ENCODE results near the gene TNNT1. TPM values are rescaled to one million over a fixed set of nuclear protein-coding genes. Genes with fewer than 3 reads are reported as not detected.

Gene TNNT1
- total RNA-seq, 1 donor from 2014 or later = 0.62 TPM

GRCh38 chr19:55092423-55093318, 56.3 kb downstream of the TNNT1 start:
- TF ChIP-seq, protein P1, sequence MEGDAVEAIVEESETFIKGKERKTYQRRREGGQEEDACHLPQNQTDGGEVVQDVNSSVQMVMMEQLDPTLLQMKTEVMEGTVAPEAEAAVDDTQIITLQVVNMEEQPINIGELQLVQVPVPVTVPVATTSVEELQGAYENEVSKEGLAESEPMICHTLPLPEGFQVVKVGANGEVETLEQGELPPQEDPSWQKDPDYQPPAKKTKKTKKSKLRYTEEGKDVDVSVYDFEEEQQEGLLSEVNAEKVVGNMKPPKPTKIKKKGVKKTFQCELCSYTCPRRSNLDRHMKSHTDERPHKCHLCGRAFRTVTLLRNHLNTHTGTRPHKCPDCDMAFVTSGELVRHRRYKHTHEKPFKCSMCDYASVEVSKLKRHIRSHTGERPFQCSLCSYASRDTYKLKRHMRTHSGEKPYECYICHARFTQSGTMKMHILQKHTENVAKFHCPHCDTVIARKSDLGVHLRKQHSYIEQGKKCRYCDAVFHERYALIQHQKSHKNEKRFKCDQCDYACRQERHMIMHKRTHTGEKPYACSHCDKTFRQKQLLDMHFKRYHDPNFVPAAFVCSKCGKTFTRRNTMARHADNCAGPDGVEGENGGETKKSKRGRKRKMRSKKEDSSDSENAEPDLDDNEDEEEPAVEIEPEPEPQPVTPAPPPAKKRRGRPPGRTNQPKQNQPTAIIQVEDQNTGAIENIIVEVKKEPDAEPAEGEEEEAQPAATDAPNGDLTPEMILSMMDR (IDR thresholded peaks at IDR 0.05) = no peak
- Mint-ChIP-seq H3K27me3 (ENCODE audit: low read depth) (no peaks in the 10 kb centered on the region), H3K36me3 (ENCODE audit: low read depth) (peaks cover 6% of the 10 kb centered on the region), H3K4me3 (ENCODE audit: unreplicated experiment) (no peak overlapping the region), H3K27ac (ENCODE audit: unreplicated experiment) (no peak overlapping the region), H3K9me3 (ENCODE audit: low read depth) (no peaks in the 10 kb centered on the region), H3K4me1 (ENCODE audit: low read depth) (peaks cover 15% of the 10 kb centered on the region)
- no peak for DNase-seq (ENCODE audit: low spot score)

DNA sequence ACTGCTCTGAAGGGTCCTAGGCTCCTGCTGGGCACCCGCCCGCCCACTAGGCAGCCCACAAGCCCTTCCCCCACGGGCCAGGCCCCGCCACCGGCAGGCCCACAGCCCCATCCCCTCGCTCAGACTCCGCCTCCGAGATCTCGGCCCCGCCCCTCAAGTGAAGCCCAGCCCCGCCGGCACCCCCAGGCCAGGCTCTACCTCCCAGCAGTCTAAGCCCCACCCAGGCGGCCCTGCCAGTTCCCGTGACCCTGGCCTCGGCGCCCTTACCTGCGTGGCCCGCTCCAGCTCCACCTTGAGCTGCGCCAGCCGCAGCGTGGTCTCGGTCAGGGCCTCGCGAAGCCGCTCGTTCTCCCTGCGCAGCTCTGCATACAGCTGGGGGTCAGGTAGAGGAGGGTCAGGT, 57.1 kb downstream of the TNNT1 start:
- Mint-ChIP-seq H3K27me3 (ENCODE audit: low read depth) (no peaks in the 10 kb centered on the region), H3K9me3 (ENCODE audit: low read depth) (no peaks in the 10 kb centered on the region), H3K36me3 (ENCODE audit: low read depth) (peaks cover 6% of the 10 kb centered on the region), H3K4me3 (ENCODE audit: unreplicated experiment) (no peak overlapping the region), H3K4me1 (ENCODE audit: low read depth) (peaks cover 22% of the 10 kb centered on the region), H3K27ac (ENCODE audit: unreplicated experiment) (no peak overlapping the region)
- no peak for DNase-seq (ENCODE audit: low spot score)
- TF ChIP-seq, protein P1 (IDR thresholded peaks at IDR 0.05) = no peak

DNA sequence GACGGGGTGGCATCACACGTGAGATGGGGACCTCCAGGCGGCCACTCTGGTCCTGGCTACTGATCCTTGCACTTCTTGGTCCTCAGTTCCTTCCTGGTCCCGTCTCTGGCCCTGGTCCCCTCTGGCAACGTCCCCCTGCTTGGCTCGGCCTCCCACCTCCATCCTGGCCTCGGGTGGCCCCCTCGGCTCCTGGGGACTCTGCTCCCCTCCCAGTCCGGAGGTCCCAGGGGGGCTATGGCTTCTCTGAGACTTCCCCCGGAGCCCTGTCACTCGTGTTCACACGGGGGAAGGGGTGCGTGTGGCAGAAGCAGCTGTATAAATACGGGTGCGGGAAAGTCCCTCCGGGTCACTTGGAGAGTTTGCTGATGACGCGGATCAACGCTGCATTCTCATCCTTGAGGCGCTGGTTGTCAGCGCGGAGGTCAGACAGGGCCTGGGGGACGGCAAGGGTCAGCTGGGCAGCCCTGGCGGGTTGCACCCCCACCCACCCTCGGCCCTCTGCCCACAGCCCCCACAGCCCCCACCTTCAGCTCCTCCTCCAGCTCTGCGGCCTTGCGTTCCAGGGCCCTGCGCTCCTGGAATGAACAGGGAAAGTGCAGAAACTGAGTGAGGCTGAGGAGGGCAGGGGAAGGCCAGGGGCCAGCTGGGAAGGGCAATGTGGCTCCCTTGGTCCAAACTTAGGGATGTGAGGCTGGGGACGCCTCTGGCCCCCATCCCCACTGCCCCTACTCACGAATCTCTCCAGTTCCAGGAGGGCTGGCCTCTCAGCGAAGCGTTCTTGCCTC, 57.7 kb downstream of the TNNT1 start:
- no peak for DNase-seq (ENCODE audit: low spot score)
- TF ChIP-seq, protein P1 (IDR thresholded peaks at IDR 0.05) = no peak
- Mint-ChIP-seq H3K36me3 (ENCODE audit: low read depth) (peaks cover 6% of the 10 kb centered on the region), H3K27me3 (ENCODE audit: low read depth) (no peaks in the 10 kb centered on the region), H3K4me3 (ENCODE audit: unreplicated experiment) (no peak overlapping the region), H3K27ac (ENCODE audit: unreplicated experiment) (no peak overlapping the region), H3K9me3 (ENCODE audit: low read depth) (no peaks in the 10 kb centered on the region), H3K4me1 (ENCODE audit: low read depth) (peaks cover 24% of the 10 kb centered on the region)

GRCh38 chr19:55090564-55090963, 58.4 kb downstream of the TNNT1 start:
- no peaks in the 10 kb centered on the region for H3K9me3 Mint-ChIP-seq (ENCODE audit: low read depth)
- no peak overlapping the region for H3K27ac Mint-ChIP-seq (ENCODE audit: unreplicated experiment)
- peaks cover 6% of the 10 kb centered on the region for H3K36me3 Mint-ChIP-seq (ENCODE audit: low read depth)
- no peak overlapping the region for H3K4me3 Mint-ChIP-seq (ENCODE audit: unreplicated experiment)
- no peak for DNase-seq (ENCODE audit: low spot score)
- TF ChIP-seq, protein P1 (IDR thresholded peaks at IDR 0.05) = no peak
- peaks cover 3% of the 10 kb centered on the region for H3K27me3 Mint-ChIP-seq (ENCODE audit: low read depth)
- peaks cover 24% of the 10 kb centered on the region for H3K4me1 Mint-ChIP-seq (ENCODE audit: low read depth)

- Mint-ChIP-seq H3K4me3 (ENCODE audit: unreplicated experiment) (no peak overlapping the region), H3K4me1 (ENCODE audit: low read depth) (peaks cover 24% of the 10 kb centered on the region), H3K9me3 (ENCODE audit: low read depth) (no peaks in the 10 kb centered on the region), H3K27me3 (ENCODE audit: low read depth) (peaks cover 8% of the 10 kb centered on the region), H3K36me3 (ENCODE audit: low read depth) (peaks cover 6% of the 10 kb centered on the region), H3K27ac (ENCODE audit: unreplicated experiment) (no peak overlapping the region)
- DNase-seq (ENCODE audit: low spot score) = no peak
- TF ChIP-seq, protein P1 (IDR thresholded peaks at IDR 0.05) = no peak
Measured at GRCh38 chr19:55089342-55089944, 59.6 kb downstream of the TNNT1 start.
